HG03571 (cell line): ENCODE data around the gene CATSPERE.
"Not testable (repeated sequence)": the region's sequence is repeated elsewhere in the genome, so short reads cannot be mapped to it uniquely, and the experiment has no call there.

Experiments used
- ATAC-seq: cut with Tn5 transposase; IDR thresholded peaks from one replicate; pipeline ENCODE4 v1.9.1; 2021; ENCODE audit not compliant: unreplicated experiment

Gene CATSPERE

DNA sequence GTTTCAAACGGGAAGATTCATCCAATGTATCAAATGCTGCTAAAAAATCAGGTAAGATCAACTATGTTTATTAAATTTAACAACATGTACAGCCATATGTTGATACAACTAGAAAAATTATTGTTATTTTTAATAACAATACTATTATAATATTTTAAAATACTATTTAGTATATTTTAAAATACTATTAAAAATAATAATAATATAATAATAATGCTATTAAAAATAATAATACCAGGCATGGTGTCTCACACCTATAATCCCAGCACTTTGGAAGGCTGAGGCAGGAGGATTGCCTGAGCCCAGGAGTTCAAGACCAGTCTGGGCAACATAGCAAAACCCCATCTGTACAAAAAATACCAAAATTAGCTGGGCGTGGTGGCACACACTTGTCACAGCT, 54.6 kb downstream of the CATSPERE start:
- ATAC-seq: no peak

DNA sequence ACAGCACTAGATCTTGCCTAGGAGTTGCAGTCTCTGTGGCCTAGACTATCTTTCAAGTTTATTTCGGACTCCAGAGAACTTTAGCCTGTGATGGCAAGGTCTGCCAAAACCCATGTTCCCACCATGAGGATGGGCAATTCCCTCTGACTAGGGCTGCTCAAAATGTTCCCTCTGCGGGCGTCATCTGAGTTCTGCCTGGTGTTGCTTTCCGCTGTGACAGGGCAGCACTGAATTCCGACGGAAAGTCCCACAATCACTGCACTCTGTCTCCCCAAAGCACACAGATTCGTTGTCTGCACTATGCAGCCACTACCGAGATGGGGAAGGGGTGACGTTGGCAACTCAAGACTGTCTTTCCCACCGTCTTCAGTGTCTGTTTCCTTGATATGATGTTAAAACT, 75.2 kb downstream of the CATSPERE start:
- no peak for ATAC-seq

DNA sequence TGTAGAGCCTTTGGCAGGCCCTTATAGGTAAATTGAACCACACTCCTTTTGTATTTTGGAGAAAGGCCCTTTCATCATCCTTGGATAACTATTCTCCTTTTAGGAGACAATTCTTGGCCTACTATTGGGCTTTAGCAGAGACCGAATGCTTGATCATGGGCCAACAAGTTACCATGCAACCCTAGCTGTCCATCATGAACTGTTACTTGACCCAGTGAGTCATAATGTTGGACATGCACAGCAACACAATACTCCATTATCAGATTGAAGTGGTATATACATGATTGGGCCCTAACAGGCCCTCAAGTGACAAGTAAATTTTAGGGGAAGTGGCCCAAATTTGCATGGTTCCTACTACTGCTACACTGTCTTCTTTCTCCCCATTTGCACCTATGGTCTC, 84.4 kb downstream of the CATSPERE start:
- no peak for ATAC-seq

DNA sequence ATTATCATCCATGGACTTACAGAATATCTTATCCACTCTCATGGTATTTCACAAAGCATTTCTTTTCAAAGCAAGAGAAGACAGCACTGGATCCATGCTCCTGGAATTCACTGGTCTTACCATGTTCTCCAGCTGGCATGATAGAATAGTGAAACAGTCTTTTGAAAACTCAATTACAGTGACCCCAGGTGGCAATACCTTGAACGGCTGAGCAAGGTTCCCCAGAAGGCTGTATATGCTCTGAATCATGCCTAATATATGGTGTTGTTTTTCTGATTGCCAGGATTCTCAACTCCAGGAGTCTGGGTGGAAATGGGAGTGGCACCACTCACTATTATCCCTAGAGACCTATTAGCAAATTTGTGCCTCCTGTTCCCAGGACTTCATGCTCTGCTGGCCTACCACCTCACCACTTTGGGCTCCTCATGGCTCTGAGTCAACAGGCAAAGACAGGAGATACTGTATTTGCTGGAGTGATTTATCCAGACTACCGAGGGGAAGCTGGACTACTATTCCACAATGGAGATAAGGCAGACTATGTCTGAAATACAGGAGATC, 87.6 kb downstream of the CATSPERE start:
- no peak for ATAC-seq

DNA sequence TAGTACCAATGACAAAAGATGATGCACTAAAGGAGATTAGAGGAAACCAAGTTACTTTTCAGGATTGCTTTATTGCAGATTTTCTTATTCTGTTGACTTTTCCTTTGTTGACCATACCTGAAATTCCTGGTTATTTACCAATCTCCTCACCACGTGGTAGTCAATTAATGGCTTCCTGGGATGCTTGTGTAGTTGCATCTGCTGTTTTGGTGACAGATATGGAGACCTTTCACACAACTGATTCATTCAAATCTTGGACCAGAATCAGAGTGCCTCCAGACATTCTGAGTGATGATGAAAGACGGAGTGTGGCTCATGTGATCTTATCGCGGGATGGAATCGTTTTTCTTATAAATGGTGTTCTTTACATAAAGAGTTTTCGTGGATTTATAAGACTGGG, 91.3 kb downstream of the CATSPERE start:
- ATAC-seq: no peak

DNA sequence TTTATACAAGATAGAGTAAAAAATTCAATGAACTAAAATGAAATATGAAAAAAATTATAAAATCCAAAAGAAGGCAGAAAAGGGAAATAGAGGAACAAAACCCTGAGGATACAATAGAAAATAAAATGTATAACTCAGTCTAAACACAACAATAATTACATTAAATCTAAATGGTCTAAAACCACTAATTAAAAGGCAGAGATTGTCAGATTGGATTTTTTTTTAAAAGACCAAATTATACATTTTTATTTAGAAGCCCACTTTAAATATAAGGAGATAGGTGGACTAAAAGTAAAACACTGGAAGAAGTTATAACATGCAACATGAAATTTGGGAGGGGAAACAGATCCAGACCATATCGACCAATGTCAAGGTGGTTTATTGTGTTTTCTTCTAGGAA, 95.2 kb downstream of the CATSPERE start:
- no peak for ATAC-seq

DNA sequence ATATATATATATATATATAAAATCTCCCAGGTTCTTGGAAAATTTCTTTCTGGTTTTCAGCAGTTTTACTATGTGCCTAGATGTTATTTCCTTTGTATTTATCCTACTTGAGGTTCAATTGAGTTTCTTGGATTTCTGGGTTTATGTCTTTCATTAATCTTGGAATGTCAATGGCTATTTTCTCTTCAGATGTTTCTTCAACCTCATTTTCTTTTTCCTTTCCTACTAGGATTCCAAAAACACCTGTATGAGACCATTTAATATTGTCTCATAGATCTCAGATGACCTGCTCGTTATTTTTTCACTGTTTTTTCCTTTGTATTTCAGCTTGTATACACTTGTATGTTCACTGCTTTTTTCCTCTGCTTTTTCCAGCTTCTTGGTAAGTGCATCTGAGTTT, 96.5 kb downstream of the CATSPERE start:
- no peak for ATAC-seq

DNA sequence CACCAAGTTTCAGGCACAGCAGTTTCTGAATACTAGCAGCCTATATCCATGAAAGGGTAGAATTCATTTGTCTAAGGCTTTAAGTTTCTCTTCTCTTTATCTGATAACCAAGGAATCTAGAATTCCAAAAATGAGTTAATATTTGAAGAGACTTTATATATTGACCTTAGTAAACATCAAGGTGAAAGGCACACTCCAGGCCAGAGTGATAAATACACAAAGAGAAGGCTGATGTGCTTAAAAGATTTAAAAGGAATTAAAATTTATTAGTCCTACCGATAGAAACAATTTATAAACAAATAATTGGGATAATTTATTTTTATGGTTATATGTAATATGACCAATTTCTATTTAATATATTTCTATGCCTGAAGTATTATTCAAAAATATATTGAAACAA, 98.5 kb downstream of the CATSPERE start:
- ATAC-seq: no peak

DNA sequence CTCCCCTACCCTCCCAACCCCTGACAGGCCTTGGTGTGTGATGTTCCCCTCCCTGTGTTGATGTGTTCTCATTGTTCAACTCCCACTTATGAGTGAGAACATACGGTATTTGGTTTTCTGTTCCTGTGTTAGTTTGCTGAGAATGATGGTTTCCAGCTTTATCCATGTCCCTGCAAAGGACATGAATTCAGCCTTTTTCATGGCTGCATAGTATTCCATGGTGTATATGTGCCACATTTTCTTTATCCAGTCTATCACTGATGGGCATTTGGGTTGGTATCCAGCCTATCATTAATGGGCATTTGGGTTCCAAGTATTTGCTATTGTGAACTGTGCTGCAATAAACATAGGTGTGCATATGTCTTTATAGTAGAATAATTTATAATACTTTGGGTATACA, 101.8 kb downstream of the CATSPERE start:
- ATAC-seq: not testable (repeated sequence)

DNA sequence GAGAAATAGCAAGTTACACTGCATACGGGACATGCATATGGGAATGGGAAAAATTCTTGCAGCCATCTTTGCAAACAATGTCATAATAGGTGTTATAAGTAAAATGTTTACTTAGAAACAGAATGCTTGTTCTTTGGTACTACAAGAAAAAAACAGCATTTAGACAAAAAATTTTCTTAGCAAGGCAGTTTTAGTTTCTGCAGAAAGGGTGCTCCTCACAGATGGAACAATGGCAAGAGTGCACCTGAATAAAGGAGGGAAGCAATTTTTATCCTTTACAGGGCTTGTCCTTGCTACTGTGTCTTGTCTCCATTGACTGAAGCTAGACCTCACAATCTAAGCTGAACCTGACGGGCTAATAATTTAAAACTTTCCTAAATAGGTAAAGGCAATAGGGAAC, 112.7 kb downstream of the CATSPERE start:
- ATAC-seq: no peak

DNA sequence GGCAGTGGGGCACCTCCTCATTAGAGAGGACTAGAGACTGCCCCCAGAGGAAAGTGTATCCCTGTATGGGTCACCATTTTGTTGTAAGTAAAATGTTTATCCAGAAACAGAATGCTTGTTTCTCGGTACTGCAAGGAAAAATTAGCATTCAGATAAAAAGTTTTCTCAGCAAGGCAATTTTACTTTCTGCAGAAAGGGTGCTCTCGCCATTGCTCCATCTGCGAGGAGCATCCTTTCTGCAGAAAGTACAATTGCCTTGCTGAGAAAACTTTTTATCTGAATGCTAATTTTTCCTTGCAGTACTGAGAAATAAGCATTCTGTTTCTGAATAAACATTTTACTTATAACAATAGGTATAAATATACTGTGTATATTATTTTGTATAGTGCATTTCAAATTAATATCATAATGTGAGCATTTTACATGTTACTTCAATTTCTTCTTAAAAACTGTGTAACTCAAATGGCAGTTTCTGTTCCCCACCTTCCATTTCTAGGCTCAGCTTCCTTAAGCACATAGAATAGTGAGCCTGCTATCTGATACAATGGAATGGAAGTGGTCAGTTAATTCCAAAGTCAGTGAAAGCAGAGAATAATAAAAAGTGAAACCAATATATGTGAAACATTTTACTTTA, 115.3 kb downstream of the CATSPERE start:
- no peak for ATAC-seq

DNA sequence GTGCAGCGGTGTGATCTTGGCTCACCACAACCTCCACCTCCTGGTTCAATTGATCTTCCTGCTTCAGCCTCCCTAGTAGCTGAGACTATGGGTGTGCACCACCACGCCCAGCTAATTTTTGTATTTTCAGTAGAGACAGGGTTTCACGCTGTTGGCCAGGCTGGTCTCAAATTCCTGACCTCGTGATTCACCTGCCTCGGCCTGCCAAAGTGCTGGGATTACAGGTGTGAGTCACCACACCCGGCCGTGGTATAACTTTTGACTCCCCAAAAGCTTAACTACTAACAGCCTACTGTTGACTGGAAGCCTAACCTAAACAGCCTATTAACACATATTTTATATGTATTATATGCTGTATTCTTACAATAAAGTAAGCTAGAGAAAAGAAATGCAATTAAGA, 117.1 kb downstream of the CATSPERE start:
- ATAC-seq: not testable (repeated sequence)

DNA sequence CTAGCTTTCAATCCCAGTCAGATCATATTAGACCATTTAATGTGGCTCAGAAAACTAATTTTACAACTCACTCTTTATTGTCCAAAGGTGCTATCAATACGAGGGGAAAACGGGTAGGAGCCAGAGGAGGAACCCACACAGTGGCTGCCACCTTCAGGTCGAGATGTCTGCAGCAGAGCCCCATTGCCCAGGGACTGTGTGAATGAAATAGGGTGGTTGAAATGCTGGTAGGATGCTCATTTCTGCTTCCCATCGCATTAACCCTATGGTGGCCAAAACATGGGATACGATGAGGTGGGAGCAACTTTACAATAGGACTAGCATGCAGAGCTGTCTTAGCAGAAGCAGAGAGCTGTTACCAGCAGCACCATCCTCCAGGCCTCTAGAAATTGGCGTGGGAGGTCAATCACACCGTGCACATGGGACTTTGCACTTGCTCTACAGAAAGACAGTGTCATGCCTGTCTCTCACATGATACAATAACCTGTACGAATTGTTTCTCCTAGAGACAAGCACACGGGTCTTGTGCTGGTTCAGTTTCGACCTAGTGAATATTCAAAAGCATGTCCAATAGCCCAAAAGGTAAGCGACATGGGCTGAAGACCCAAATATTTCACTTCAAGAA, 122.4 kb downstream of the CATSPERE start:
- ATAC-seq: no peak

DNA sequence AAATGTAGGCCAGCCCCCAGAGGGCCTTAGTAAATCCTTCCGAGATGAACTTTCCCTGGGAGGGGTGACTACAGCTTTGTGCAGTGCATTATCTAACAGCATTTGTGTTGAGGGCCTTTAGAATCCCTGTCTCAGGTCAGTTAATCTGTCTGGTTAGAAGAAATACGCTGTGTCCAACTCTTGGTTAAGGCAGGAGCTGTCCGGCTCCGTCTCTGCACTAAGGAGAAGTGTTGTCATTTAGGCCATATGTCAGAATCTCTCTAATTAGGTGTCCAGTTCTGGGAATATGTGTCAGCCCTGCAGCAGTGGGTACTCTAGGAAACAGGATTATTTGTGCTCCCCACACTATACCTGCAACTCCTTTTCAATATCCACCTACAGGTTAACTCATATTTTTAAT, 124.8 kb downstream of the CATSPERE start:
- no peak for ATAC-seq

DNA sequence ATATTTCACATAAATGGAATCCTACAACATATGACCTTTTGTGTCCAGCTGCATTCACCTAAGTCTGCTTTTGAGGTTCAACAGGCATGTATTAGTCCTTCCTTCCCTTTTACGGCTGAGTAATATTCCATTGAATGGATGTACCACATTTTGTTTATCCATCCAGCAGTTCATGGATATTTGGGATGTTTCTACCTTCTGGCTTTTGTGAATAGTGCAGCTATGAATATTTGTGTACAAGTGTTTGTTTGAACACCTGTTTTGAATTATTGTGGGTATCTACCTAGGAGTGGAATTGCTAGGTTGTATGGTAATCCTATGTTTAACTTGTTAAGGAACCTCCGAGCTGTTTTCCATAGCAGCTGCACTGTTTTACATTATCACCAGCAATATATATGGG, 129.6 kb downstream of the CATSPERE start:
- ATAC-seq: no peak

DNA sequence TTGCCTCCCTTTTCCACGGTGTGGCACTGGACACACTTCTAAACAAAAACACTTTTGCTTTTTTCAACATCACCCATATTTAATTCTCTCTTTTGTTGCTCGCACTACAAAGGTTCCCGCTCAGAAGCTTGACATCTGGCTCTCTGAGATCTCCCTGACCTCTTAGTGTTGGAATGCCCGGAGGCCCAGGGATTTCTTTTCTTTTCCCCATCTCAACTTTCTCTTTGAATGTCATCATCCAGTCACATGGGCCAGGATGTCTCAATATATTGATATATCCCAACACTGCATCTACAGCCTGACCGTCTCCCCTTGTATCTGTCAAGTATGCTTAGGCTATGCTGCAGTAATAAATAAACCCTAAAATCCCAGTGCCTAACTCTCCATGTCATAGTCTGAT, 137.5 kb downstream of the CATSPERE start:
- no peak for ATAC-seq

DNA sequence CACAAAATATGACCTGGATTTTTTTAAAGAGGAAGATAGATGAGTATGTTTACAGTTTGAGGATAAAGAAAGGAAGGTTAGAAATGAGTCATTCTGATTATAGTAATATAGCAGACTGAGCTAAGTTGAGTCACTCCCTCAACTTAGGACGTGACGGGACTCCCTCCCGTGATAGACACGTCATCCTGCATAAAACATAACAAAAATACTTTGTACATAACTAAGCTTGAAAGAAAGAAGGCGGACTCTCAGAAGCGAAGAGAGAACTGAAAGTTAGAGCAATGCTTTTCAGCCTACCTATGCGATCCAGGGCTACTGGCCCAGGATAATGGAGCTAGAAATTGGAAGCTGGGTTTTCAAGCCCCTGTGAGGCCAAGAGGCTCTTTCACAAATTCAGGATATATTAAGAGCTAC, 138.9 kb downstream of the CATSPERE start:
- peak; percentile 71 for ATAC-seq

DNA sequence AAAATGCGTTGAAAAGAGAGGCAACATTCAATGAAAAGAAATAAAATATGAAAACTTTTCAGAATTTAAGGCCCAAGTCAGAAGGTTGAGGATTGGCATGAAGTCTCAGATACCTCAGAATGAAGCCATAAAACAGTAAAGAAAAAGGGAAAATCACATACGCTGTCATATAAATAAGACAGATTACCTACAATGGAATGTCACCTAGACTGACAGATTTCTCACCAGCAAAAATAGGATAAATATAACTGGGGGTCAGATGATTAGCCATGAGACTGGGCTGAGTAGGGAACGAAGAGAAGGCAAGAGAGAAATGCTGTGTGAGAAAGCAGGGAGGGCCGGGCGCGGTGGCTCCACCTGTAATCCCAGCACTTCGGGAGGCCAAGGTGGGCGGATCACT, 140.3 kb downstream of the CATSPERE start:
- no peak for ATAC-seq

DNA sequence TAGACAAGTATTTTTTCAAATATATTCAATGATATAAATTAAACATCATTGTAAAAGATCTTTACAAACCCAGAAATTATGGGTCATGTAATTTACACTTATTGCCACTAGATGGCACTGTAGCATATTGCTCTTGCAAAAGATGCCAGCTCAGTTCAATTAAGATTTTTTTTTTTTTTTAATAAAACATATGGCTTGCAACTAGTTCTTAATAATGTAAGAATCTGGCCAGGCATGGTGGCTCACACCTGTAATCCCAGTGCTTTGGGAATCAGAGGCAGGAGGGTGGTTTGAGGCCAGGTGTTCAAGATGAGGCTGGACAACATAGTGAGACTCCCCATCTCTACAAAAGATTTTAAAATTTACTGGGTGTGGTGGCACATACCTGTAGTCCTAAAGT, 142.4 kb downstream of the CATSPERE start:
- ATAC-seq: no peak

DNA sequence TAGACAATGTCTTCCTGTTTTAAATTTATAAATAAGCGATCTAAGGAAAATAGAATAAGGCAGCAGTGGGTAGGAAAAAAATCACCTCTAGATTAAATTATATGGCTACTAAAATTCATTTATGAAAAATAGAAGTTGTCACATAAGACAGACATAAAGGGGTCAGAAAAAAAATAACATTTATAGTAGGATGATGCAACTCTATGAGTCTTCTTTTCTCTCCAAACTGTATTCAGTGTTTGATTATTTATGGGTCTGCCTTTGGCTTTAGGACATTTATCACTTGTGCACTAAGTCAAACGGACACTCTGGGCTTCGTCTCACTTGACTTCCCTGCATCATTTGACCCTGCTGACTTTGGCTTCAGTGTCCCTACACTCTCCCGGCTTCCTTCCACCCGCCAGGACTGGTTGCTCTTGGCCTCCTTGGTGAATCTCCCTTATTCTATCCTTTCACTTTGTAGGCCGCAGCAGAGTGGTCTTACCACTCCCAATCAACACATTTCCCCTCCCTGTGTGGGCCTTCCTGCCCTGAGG, 144.8 kb downstream of the CATSPERE start:
- ATAC-seq: no peak

DNA sequence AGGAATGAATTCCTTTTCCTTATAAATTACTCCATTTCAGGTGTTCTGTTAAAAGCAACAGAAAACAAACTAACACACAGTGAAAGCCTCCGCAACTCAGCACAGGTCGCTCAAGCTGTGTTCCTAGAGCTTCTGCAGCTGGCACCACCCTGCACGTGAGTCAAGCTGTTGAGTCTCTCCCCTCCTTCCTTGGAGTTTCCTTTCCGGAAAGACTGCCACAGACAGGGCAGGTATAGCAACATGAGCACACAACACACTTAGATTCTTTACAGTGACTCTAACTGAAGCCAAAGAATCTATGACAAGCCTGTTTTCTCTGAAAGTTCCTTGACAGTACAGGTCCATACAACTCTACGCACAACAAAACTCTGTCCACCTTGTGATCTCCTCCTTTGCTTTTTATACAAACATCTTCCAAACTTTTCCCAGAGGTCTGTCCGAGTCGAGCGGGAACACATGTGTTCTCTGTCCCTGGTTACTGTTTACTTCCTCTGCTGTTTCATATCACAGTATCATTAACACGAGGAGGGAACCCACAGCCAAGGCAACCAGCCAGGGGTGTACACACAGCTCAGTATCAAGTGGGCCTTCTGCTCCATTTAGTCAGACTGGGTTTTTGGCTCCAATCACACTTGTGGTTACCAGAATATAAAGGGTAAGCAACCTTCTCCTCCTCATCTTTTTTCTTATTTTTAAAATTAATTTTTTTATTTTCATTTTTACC, 153.2 kb downstream of the CATSPERE start:
- ATAC-seq: no peak

DNA sequence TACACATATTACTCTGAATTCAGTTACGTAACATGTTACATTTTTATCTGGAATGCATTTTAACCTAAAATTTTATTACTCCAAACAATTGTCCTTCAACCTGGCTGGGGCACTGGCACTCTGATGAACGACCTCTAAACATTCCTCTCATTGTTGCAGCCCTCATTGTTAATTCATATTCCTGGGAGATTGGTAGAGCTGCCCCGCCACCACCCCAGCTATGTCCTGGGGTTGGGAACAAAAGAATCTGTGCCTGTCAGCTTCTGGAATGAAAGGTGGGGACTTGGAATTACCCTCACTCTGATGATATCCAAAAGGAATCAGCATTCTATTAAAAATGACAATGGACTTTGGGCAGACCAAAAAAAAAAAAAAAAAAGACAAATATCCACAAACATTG, 153.8 kb downstream of the CATSPERE start:
- no peak for ATAC-seq
